Muscle of back (tissue), 11 donors: Measurements from ENCODE around the gene THEM5. TPM values are rescaled to one million over a fixed set of nuclear protein-coding genes. Genes with fewer than 3 reads are reported as not detected.

Experiments
- DNase-seq, 3 donors: peaks; one replicate each; pipeline versions ENCODE4 v3.0.0 to v3.0.0-alpha.2; 2013
- polyA plus RNA-seq, 10 donors: library from polyadenylated mRNA; unstranded; fragments of 120-200 nt; gene quantifications; one replicate each; pipeline ENCODE4 v1.2.1, GENCODE V29; 2013; ENCODE audit not compliant: insufficient read length in 10 of 10

THEM5 gene
- polyA plus RNA-seq, 10 donors = 0.21 to 4.2 (median 0.59) TPM

DNA sequence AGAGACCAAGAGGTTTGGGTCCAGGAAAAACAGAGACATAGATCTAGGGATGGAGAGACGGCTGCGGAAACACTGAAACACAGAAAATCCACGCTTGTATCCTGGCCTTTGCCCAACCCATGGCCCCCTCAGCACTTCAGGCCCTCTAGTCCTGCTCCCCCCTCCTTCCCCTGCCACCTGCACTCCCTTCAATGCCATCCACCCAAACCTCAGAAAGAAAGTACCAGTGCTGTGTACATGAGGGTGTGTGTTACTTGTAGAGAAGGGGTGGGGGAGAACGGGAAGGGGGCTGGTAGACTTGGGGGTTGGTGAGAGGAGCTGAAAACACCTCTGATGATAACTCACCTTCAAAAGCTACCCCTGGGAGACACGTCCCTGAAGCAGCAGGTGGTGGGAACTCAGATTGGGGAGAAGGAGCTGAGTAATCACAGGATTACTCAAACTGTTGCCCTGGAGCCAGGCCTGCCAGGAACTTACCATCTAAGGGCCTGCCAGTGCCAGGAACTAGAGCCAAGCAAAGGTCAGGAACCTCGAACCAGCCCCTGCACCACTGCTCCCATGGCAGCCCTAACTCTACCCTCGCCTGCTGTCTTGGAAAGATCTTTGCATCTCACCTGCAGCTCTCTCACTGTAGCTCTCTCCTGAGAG lies 33.4 kb downstream of the THEM5 start:
- DNase-seq = no peak

DNA sequence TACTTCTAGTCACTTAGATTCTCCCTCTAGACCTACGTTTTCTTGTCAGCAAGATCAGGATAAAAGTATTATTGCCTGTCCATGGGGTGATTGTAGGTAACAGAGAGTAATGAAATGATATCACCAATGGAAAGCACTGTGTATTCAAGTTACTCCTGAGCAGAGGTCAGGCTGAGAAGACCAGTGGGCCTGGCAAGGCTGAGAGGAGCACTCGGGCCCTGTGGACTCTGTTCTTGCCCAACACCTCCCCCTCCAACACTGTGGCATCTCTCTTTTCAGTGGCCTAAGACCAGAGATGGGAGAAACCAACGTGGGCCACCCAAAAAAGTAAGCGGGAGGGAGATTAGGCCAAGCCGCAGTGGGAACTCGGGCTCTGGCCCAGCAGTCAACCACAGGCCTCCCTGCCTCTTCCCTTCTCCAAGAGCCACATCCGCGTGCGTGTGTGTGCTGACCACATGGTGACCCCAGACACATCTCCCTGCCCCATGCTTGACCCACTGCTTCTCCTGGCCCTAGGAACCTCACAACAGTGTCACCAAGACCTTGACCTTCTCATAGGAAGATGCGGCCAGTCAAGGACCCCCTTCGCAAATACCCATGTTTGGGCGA lies 34.2 kb downstream of the THEM5 start:
- no peak for DNase-seq

DNA sequence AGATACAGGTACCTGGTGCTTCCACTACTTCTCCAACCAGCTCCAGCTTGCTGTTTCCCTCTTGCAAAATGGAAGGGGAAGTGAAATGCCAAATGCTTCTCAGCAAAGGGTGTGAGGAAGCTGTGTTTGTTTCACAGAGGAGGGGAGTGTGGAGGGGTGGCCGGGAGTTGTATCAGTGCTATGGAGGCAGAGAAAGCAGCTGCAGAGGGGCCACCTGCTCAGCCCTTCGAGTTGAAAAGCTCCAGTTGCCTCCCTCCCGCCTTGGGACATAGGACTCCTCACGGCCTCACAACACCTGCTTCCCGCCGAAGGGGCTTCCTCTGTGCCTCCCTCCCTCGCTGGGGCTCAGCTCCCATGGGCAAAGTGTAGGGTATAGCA lies 36.2 kb downstream of the THEM5 start:
- peak in 1 of 3 donors; percentile 24 for DNase-seq

DNA sequence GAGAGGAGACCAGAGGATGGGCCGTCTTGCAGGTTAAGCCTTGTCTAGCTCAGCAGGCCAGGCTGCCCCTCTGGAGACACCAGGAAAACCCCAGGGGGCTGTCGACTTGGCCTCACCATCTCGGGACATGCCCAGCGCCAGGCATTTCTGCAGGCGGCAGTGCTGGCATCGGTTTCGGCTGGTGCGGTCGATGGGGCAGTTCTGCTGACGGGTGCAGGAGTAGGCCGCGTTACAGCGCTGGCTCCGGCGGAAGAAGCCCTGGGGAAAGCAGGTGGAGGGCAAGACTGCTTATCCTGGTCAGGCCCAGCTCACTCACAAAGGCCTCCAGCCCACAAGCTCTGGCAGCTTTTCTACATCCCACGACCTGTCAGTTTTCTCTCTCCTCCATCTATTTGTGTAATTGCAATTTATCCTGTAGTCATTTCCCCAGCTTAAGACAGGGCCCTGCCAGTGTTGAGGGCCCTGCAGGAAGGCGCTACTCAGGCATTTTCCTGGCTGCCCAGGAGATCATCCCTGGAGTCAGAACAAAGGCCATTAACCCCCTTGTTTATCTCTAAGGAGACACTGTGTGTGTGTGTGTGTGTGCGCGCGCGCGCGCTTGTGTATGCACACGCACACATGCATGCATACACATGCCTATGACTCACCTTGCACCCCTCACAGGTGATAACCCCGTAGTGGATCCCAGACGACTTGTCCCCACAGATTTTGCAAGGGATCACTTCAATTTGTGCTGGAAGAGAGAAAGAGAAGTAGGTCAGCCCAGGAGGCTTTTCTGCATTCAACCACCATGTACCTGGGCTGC lies 36.8 kb downstream of the THEM5 start:
- no peak for DNase-seq

DNA sequence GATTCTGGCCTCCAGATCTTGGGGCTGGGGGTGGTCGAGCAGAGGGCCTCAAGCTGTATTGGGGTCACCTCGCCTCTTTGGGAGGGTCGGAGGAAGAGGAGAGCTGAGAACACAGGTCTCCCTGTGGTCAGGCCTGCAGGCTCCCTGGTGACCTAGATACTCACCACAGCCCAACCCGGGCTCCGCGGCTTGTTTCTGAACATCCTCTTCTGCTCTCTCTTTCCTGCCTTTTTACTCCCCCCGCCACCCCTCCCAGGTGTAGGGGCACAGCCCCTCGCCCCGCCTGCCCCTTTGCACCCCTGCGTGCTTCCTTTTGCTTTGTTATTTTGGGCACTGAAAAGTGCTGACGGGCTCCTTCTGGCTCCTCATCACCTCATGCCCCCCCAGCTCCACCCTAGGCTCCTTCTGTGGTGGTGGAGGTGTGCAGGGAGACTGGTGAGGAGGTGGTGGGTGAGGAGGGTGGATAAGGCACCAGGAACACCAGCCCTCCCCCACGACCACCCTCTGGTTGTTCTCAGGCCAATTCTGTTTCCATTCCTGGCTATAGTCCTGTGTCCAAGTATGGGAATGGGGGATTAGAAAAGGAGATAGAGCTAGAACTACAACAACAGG lies 37.7 kb downstream of the THEM5 start:
- DNase-seq = no peak

DNA sequence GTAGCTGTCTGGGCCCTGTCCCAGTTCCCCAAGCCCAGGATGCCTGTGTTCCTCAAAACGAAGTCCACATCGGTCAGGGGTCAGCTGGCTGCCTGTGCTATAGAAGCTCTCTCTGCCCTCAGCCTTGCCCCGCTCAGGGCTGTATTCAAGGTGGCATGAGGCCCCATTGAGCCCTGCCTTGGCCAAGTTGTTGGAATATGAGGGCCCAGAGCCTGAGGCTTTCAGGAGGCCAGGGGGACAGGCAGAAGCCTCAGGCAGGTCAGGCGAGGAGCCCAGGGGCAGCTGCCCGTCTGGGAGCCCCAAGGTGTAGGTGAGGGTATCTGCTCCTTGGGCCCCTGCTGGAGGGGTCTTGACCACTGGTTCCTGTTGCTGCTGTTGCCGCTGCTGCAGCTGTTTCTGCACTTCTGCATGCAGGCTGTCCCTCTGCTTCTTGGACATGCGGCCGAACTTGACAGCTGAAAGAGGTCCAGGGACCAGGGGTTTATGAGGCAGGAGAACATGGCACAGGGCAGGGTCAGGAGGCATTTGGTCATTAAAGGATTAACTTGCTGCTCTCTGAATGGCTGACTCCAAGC lies 38.5 kb downstream of the THEM5 start:
- DNase-seq = no peak

DNA sequence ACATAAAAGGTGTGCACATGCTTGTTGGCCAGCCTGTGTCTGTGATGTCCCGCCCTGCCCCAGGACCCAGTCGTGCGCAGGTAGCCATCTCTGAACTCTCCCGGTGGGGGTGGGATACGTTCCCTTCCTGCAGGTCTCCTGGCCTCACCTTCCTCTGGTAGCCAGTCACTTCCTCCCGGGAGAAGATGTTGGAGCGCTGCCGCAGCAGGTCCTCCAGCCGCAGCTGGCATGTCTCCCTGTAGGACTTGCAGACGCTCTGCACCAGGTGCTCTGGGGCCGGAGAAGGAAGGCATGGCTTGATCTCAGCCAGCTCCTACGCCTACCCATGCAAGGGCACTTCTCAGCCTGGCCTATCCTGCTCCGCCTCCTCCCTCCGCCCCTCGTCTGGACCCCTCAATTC lies 39.1 kb downstream of the THEM5 start:
- DNase-seq = no peak

DNA sequence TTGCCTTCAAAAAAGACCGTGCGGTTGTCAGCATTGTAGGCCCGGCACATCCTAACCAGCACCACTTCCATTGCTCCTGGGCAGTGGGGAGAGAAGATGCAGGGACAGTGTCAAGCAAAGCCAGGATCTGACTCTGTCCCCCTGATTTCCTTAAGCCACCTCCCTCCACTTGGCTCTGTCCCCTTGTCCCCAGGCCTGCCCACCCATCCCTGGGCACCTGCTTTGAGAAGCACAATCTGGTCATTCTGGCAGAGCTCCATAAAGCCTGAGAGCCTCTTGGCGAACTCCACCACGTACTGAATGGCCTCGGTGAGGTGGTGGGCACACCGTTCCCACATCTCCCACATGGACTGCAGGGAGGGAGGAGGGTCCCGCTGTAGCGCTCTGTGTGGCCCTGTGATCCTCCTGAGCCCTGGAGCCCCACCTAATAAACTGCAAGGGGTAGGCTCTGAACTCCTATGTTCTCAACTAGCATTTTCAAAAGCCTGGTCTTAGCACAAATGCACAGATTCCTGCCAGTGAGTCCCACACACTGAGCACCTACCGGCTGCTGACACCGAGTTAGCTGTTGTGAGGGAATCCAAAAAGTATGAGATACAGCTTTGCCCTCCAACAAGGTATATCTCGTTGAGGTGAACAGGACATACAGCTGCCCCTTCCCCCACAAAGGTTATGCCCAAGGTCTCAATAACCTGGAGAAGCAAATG lies 40.1 kb downstream of the THEM5 start:
- DNase-seq = no peak

DNA sequence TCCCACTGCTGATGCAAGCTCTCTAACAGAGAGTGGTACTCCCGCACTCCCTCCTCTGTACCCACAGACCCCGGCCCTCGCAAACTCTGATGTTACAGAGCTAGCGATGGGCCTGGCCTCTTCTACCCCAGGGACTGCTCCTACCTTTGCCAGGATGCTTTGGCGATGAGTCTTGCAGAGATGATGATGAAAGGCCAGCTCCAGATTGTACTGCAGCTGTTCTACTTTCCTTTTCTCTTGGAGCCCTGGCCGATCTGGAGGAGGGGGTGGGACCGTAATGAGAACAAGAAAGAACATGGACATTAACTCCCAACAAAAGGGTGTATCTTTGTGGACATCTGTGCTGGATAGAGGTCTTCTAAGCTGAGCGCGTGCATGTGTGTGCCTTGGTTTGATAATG lies 42.3 kb downstream of the THEM5 start:
- peak in 1 of 3 donors; percentile 55 for DNase-seq

DNA sequence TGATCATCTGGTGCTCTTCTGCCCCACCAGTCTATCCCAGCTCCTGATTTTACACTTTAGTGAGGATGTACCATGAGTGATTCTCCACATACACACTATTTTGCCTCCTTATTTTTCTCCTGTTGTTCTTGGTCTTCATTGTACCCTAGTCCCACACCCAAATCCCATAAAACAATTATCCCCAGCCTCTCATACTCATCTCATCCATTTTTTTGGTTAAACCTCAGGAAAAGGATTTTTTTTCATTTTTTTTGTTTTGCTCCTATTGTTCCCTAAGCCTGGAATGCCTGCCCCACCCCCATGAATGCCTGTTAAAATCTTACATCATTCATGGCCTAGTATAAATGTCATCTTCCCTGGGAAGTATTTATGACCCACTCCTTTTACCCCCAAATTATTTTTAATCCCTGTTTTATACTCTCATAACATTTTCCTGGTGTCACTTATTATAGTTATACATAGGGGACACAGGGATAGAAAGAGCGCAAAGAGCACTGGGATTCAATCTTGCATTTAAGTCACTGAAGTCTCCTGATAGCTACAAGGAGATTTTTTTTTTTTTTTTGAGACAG lies 43.4 kb downstream of the THEM5 start:
- DNase-seq = no peak

DNA sequence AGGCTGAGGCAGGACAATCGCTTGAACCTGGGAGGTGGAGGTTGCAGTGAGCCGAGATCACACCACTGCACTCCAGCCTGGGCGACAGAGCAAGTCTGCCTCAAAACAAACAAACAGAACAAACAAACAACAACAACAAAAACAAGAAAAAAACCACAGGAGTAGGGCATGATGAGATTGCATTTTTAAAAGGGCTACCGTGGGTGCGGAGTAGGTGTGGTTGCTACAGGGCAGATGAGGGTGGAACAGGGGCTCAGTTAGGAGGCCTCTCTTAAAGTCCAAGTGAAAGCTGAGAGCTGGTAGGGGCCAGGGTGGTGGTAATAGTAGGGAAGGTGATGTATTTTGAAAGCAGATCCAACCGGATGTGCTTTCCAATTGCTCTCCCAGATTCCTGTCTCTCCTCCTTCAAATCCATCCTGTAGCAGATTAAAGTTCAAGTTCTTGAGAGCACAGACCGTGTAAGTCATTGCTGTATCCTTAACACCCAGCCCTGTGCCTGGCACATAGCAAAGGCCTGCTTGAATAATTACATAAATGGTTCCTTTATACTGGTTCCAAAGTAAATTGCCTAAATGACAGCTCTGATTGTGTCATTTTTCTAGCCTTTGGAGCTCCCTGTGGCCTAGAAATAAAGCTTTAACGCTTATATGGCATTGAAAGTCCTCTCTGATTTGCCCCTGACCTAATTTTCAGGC lies 44.1 kb downstream of the THEM5 start:
- DNase-seq = no peak

DNA sequence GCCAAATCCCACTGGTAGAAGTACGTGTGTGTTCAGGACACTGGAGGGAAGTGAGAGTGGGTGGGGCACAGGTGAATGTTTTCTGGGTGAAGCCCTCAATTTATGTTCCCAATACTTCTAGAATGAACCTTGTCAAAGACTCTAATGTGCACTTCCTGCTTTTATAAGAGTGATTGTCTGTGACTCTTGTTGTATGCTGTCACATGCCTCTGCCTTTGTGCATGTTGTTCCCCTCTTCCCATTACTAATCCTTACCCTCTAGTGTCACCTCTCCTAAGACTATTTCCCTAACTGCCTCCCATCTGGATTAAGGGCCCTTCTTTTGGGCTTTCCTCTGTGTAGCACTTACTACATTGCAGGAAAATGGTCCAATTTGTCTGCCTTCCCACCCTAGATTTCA lies 45.7 kb downstream of the THEM5 start:
- DNase-seq = no peak

DNA sequence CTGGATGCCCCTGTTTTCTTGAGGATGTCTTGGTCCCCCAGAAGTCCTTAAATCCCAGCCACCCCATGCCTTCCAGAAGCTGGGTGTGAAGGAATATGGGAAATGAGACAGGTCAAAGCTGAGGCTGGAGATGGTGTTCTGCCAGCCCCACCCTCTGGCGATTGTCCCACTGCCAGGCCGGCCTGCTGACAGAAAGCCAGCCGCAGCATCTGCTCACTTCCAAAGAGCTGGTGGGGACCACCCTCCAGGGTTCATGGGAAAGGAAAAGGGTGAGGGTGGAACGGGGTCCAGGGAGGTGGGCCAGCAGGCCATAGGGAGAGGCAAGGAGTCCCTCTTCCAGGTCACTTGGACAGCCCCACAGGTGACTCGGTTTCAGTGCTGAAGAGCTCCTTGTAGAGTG lies 46.4 kb downstream of the THEM5 start:
- no peak for DNase-seq

DNA sequence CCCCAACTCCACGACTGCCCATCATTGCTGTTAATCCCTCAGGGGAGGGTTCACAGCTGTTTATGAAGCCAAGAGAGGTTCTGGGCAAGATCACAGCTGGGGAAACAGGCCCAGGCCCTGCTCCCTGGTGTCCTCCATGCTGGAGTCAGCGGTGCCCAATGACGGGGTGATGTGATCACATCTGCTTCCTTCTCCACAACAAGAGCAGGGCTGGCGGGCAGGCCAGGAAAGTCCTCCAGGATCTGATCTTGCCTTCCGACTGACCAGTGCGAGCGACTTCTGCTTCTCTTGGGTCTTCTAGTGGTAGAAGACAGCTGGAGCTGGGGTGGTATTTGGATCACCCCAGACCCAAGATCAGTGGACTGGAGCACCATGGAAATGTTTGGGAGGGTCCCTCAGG lies 47.3 kb downstream of the THEM5 start:
- DNase-seq = no peak

DNA sequence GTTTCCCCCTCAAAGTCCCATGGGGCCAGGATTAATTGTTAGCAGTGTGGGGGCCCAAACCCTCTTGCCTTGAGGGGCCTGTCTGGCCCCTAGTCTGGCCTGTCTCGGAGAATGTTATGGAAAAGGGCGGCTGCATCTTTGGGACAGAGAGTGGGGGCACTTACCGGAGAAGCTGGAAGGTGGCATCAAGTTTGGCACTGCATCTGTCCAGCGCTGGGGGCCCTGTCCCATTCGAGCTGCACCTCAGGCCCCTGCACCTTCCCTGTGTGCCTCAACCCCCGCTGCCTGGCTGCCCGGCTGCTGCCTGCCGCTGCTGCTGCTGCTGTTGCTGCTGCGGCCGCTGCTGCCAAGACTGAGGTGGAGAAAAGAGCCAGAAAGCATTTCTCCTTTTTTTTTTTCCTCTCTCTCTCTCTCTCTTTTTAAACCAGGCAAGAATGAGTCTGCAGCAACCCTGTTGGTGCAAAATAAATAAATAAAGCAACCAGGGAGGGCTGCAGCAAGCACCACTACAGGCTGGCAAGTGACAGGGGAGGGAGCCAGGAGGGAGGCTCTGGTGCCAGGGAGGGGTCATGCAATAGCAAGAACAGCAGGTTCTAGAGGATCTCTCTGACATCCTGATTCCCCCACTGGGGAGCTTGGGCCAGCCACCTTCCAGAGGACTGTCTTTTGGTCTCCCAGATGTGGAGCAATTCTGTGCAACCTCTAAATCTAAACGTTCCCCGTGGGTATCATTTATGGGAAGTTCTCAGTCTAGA lies 48.3 kb downstream of the THEM5 start, which contains the start of gene LINGO4:
Gene LINGO4, minus strand, starts transcription at position 354 of the 755 bp plus-strand sequence. CDS start 2,715 bp downstream, outside the sequence.
- DNase-seq = no peak

DNA sequence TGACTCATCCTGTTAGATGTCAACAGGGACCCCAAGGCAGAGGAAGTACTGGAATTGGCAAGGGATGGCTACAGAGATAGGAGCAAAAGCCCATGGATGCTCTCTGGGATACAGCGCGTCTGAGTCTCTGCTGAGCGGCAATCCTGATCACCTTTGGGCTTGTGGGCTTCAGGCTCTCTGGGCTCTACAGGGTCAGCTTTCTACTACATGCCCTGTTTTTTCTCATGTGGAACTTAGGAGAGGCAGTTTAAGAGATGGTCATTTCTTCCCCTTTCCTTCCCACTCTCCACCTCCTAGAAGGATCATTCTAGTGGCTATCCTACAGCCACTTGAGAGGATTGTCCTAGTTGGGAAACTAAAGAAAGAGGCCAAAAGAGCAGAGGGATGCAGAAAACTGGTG lies 49.6 kb downstream of the THEM5 start:
- no peak for DNase-seq

DNA sequence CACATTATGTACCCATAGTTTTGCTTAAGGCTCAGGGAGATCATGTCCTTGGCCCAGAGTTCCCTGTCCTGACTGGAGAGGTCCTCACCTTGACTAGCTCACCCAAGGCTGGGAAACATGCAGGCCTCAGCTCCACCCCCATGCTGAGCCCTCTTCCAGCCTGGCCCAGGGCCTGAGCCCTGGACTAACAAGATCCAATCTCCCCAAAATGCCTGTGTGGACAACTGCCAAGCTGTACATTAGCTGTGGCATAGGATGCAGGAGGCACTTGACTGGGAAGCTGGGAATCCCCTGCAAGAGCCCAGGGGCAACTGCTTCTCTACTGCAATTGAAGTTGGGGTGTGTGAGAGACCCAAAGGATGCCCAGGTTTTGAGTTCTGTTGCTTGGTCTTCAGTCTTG lies 50.3 kb downstream of the THEM5 start:
- DNase-seq = no peak

DNA sequence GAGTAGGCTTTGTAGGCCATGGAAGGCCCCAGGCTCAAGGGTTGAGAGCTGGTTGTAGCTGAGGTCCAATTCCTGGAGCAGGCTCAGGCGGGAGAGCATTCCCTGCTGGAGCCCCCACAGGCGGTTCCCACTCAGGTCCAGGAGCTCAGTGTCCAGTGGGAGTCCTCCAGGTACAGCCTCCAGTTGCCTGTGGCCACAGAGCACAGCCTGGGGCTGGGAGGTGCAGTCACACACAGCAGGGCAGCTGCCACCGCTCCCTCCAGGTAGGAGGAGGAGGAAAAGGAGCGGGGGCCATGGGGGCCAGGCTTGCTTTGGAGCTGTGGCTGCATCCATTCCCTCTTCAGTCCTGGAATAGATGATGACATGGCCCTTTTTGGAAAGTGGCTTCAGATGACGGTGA lies 51.1 kb downstream of the THEM5 start:
- no peak for DNase-seq

DNA sequence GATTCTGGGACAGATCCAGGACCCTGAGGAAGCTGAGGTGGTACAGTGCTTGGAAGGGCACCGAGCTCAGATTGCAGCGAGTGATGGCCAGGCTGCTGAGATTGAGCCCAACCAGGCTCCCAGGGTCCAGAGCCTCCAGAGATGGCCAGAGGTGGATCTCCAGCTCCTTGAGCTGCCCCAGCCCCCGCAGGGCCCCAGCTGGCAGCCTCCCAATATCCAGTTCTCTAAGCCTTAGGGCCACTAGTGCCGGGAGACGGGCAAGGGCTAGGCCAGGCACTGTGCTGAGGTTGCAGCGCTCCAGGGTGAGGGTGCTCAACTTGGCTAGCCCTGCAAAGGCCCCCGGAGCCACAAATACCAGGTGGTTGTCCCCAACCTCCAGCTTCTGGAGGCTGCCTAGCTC lies 51.7 kb downstream of the THEM5 start:
- no peak for DNase-seq

DNA sequence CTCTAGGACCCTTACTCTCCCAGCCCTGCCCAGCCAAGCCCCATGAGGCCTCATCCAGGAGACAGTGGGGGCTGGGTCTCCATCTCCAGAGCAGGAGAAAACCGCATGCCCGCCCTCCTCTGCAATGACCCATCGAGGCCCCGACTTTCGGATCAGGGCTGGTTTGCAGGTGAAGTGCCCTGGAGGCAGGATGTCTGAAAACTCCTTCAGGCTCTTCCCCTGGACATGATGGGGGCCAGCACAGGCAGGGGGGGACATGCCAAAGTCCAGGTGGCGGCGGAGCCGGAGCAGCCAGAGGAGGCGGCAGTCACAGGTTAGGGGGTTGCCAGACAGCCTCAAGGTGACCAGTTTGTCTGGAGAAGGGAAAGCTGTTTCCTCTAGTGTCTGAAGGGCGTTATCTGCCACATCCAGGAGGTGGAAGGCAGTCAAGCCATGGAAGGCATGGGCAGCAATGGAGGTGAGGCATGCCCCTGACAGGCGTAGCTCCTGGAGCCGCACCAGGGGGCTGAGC lies 52.1 kb downstream of the THEM5 start:
- DNase-seq = no peak
